Sigmoid colon (tissue), 7 donors: ENCODE data around the gene CXCL8. TPM values are rescaled to one million over a fixed set of nuclear protein-coding genes. Genes with fewer than 3 reads are reported as not detected.
A peak's percentile ranks its signal among the peaks of the same experiment; 100 is the strongest.
"Not testable (repeated sequence)": the region's sequence is repeated elsewhere in the genome, so short reads cannot be mapped to it uniquely, and the experiment has no call there.

ENCODE experiments used
- DNase-seq: peaks from one replicate; pipeline ENCODE4 v3.0.0-alpha.2; 2019
- H3K27ac ChIP-seq, 4 donors: fragments of 200-600 bp; sonication (generic); one replicate each; pipeline ENCODE4 v1.5.1; 2016 to 2019; ENCODE audit warnings: mild to moderate bottlenecking in 1 of 4
- H3K27me3 ChIP-seq, 3 donors: fragments of 200-600 bp; sonication (generic); one replicate each; pipeline ENCODE4 v1.5.1; 2019; ENCODE audit warnings: mild to moderate bottlenecking in 1 of 3
- H3K36me3 ChIP-seq, 4 donors: fragments of 200-600 bp; sonication (generic); one replicate each; pipeline ENCODE4 v1.5.1; 2016 to 2019
- H3K4me1 ChIP-seq, 4 donors: fragments of 200-600 bp; sonication (generic); one replicate each; pipeline ENCODE4 v1.5.1; 2017 to 2019
- H3K4me3 ChIP-seq, 4 donors: fragments of 200-600 bp; sonication (generic); one replicate each; pipeline ENCODE4 v1.5.1; 2017 to 2019; ENCODE audit warnings: mild to moderate bottlenecking in 2 of 4, moderate library complexity in 1 of 4
- H3K9me3 ChIP-seq, 4 donors: fragments of 200-600 bp in 3 of 4; sonication (generic) in 3 of 4; one replicate each; pipeline versions ENCODE4 v1.5.1 to v1.6.1; 2013 to 2019
- CTCF ChIP-seq, 4 experiments: fragments of 450-650 bp in 3 of 4; fragments of 200-600 bp in 1 of 4; IDR thresholded peaks; one replicate each; pipeline ENCODE4 v1.5.1; 2016 to 2019; ENCODE audit warnings: antibody characterized with exemption in 4 of 4, mild to moderate bottlenecking in 3 of 4, moderate library complexity in 2 of 4
- EP300 ChIP-seq, 4 donors: sonication (generic); formaldehyde crosslinking; IDR thresholded peaks; one replicate each; pipeline ENCODE4 v1.6.1; 2017; ENCODE audit warnings: antibody characterized with exemption in 4 of 4
- POLR2A ChIP-seq, 2 donors: fragments of 450-650 bp; IDR thresholded peaks; one replicate each; pipeline ENCODE4 v1.6.1; 2016; ENCODE audit warnings: antibody characterized with exemption in 2 of 2, mild to moderate bottlenecking in 2 of 2, moderate library complexity in 2 of 2
- POLR2AphosphoS5 ChIP-seq, 4 donors: sonication (generic); formaldehyde crosslinking; IDR thresholded peaks; one replicate each; pipeline ENCODE4 v1.6.1; 2017; ENCODE audit warnings: antibody characterized with exemption in 4 of 4
- WGBS, 2 donors: extraction: QIAGEN DNeasy Blood & Tissue Kit; methylation state at CpG; one replicate each; pipeline ENCODE4 v1.1.7; 2013; 5-methylcytosine and 5-hydroxymethylcytosine counted together
- intact Hi-C: fragments of 100-400 bp; cut with DNase I; formaldehyde crosslinking; loops from one replicate; pipeline ENCODE4 v1.15.1; 2023
- polyA plus RNA-seq, 3 donors: library from polyadenylated mRNA; stranded (reverse); fragments of 200-250 nt; gene quantifications; one replicate each; pipeline ENCODE4 v1.2.3, GENCODE V29; 2013
- total RNA-seq, 4 donors: library from RNA; depleted of rRNA; stranded (reverse); fragments of >200 nt; gene quantifications; one replicate each; pipeline ENCODE4 v1.1.0, GENCODE V29; 2016
- donor health status: healthy with polysubstance abuse.
- donor health status: Bipolar disorder and iron deficiency.
- donor health status: healthy.

The CXCL8 gene
- 1 to 10 TPM in 1 of 4 donors, under 1 TPM in 2, not detected in 1; 0.36 to 3.4 (median 0.66) TPM for total RNA-seq
- polyA plus RNA-seq = 100 to 1,000 TPM in 1 of 3 donors, 10 to 100 TPM in 2; 12.6 to 109 (median 13.4) TPM

- 2 to 10% methylated on average over 7 of the region's 7 CpGs for WGBS, 2 donors
- Histone ChIP-seq H3K4me1 (peaks cover 0 to 29% (median 18%) of the 10 kb centered on the region in 4 donors), H3K27me3 (no peaks in the 10 kb centered on the region), H3K4me3 (no peak within 1 kb of the TSS), H3K9me3 (no peaks in the 10 kb centered on the region), H3K27ac (peak within 1 kb of the TSS in 3 of 4 donors; percentile 40 to 46 (median 43)), H3K36me3 (no peaks in the 10 kb centered on the region)
- DNase-seq = peak; percentile 88
- TF ChIP-seq POLR2AphosphoS5 (IDR thresholded peaks at IDR 0.05) = peak in 3 of 4 donors; percentile 58 to 61 (median 59)
- TF ChIP-seq CTCF (IDR thresholded peaks at IDR 0.05) = no peak
- TF ChIP-seq EP300 (IDR thresholded peaks at IDR 0.05) = peak in 1 of 4 donors; percentile 28
- intact Hi-C loops = no loop called here
These were observed at the start of gene CXCL8 for GRCh38 chr4:73740353-73740778. CXCL8 (plus strand) TSS chr4:73740569; CDS start chr4:73740659, 90 bp downstream.

GRCh38 chr4:73691201-73691600 is 49.2 kb upstream of the CXCL8 start:
- H3K27me3 ChIP-seq, H3K9me3 ChIP-seq, H3K4me3 ChIP-seq, intact Hi-C loops, H3K4me1 ChIP-seq, H3K36me3 ChIP-seq, DNase-seq, H3K27ac ChIP-seq: not testable (repeated sequence)
- 78 to 85% methylated on average over 4 of the region's 4 CpGs for WGBS, 2 donors

- Histone ChIP-seq H3K27me3 (no peaks in the 10 kb centered on the region), H3K36me3 (no peaks in the 10 kb centered on the region), H3K4me1 (no peaks in the 10 kb centered on the region), H3K9me3 (no peaks in the 10 kb centered on the region), H3K27ac (no peak overlapping the region), H3K4me3 (no peak overlapping the region)
- no peak for DNase-seq
- TF ChIP-seq CTCF (IDR thresholded peaks at IDR 0.05) (no peak), POLR2A (IDR thresholded peaks at IDR 0.05) (no peak), EP300 (IDR thresholded peaks at IDR 0.05) (no peak), POLR2AphosphoS5 (IDR thresholded peaks at IDR 0.05) (no peak)
- intact Hi-C loops = no loop called here
These were observed 48.6 kb upstream of the CXCL8 start for GRCh38 chr4:73691759-73692158.

- WGBS, 2 donors = 76 to 78% methylated on average over 1 of the region's 1 CpG
- Histone ChIP-seq H3K27ac (no peak overlapping the region), H3K4me3 (no peak overlapping the region), H3K27me3 (no peaks in the 10 kb centered on the region), H3K9me3 (no peaks in the 10 kb centered on the region), H3K36me3 (no peaks in the 10 kb centered on the region), H3K4me1 (no peaks in the 10 kb centered on the region)
- no peak for TF ChIP-seq CTCF (IDR thresholded peaks at IDR 0.05)
- TF ChIP-seq POLR2A (IDR thresholded peaks at IDR 0.05) = no peak
- TF ChIP-seq EP300 (IDR thresholded peaks at IDR 0.05) = no peak
- TF ChIP-seq POLR2AphosphoS5 (IDR thresholded peaks at IDR 0.05) = no peak
- no peak for DNase-seq
- intact Hi-C loops = no loop called here
These were observed 48.1 kb upstream of the CXCL8 start for GRCh38 chr4:73692254-73692653.

- WGBS, 2 donors = 62 to 83% methylated on average over 2 of the region's 2 CpGs
- intact Hi-C loops = no loop called here
- no peak overlapping the region for H3K27ac ChIP-seq
- DNase-seq = no peak
- H3K4me3 ChIP-seq = no peak overlapping the region
- no peaks in the 10 kb centered on the region for H3K9me3 ChIP-seq
- no peaks in the 10 kb centered on the region for H3K36me3 ChIP-seq
- TF ChIP-seq EP300 (IDR thresholded peaks at IDR 0.05) = no peak
- no peak for TF ChIP-seq POLR2AphosphoS5 (IDR thresholded peaks at IDR 0.05)
- TF ChIP-seq CTCF (IDR thresholded peaks at IDR 0.05) = no peak
- no peak for TF ChIP-seq POLR2A (IDR thresholded peaks at IDR 0.05)
- no peaks in the 10 kb centered on the region for H3K27me3 ChIP-seq
- H3K4me1 ChIP-seq = peaks cover 0 to under 1% (median 0%) of the 10 kb centered on the region in 4 donors
These were observed 47.7 kb upstream of the CXCL8 start for GRCh38 chr4:73692701-73693100.
